GM18867 (cell line): Measurements from ENCODE around the gene MS4A10.

Source experiments
- ATAC-seq: cut with Tn5 transposase; IDR thresholded peaks from one replicate; pipeline ENCODE4 v1.9.1; 2021; ENCODE audit warnings: mild to moderate bottlenecking, moderate library complexity; ENCODE audit not compliant: unreplicated experiment

The MS4A10 gene

DNA sequence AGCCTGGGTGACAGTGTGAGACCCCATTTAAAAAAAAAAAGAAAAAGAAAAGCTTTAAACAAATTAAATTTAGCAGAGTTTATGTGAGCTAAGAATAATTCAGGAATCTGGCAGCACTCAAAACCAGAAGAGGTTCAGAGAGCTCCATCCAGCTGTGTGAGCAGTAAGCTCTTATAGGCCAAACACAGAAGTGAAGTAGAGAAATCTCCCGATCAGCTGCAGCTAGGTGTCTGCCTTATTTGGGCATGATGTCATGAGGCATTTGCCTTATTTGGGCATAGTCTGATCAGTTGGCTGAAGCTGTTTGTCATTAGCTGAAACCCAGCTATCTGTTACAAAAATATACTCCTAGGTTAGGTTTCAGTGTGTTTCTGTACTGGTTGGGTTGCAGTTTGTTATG, 20.3 kb upstream of the MS4A10 start:
- peak; percentile 44 for ATAC-seq

DNA sequence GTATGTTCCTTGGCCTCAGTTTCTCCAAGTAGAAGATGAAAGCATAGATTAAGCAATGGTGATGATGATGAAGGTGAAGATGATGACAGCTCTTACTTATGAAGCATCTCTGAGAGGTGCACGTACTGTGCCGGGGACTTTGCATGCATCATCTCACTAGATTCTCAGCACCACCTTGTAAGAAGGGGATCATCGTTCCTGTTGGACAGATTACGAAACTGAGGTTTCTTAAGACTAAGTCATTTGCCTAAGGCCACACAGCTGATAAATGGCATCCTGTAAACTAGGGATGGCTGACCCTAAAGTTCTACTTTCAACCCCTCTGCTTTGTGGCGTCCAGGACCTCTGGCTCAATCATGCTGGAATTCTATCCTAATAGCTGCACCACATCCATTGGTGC, 19.8 kb upstream of the MS4A10 start:
- ATAC-seq: no peak

DNA sequence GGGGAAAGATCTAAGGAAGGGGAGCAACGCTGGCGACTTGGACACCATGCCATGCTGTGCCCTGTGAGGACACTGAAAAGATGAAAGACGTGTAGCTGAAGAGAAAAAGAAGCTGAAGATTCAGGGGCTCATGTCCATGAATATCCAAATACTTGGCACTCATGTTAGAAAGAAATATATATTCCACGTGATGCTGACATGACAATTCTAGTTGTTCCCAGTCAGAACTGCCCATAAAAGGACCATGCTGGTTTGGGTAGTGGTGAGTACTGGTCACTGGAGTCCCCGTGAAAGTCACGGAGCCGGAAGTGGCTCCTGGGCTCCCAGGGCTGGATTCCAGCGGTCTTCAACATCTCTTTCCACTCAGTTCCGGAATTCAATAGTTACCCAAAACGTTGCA, 18.6 kb upstream of the MS4A10 start:
- ATAC-seq: no peak

DNA sequence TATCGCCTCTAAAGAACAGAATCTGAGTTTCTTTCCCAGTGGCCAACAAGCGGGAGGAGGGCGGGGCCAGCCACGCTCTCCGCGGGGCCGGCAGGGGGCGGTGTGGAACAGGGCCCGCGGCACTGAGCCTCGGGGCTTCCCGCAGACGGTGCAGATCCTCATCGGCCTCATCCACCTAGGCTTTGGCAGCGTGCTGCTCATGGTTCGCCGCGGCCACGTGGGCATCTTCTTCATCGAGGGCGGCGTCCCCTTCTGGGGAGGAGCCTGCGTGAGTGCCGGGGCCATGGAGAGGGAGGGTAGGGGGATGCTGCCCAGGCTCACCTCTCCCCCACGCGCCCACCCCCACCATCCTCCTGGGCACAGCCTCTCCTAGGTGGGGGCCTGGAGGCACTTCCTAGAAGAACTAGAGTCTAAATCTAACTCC, 17.7 kb upstream of the MS4A10 start:
- ATAC-seq: no peak

DNA sequence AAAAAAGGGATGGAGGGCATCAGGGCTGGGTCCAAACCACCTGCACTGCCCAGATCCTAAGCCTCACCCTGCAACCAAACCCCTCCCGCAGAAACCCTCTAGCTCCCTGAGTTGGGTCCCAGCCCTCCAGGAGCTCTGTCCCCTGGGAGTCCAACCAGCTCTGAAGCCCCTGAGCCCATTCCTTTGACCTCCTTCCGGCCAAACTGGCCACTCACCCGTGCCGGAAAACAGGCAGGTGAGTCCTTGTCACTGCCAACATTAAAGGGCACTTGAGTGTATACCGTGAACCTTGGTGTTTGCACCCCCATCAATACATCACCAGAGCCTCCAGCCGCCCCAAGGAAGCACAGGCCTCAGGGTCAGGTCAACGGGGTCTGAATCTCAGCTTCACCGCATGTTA, 16.9 kb upstream of the MS4A10 start:
- ATAC-seq: no peak

DNA sequence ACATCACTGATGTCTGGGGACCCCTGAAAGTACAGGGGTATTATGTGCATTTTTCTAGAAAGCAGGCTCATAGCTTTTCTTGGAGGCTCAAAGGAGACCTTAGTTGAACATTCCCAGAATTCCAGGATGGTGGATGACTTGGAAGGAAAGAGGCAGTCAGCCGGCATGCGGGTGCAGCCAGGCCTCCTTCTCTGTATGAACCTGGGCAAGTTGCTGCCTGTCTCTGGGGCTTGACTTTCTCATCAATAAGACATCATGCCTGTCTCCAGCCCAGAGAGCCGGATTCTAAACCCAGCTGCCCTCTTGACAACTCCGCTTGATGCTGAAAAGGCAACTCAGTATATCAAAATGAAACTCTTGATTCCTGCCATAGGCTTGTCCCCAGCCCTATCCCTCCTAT, 15.9 kb upstream of the MS4A10 start:
- no peak for ATAC-seq

DNA sequence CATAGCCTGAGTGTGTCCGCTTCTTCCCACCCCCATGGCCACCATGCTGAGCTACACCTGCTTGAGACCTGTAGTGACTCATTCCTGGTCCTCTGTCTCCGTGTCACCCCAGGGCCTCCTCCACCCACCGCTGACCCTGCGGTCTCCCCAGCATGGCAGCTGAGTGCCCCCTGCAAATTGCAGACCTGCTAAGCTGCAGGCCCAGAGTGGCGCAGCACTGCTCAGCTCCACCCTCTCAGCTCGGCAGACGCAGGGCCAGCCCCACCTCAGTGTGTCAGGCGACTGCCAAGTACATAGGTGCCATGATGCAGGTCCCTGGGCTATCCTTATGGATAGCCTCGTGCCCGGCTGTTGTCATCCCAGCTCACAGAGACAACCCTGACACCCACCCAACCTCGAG, 15.3 kb upstream of the MS4A10 start:
- ATAC-seq: no peak

DNA sequence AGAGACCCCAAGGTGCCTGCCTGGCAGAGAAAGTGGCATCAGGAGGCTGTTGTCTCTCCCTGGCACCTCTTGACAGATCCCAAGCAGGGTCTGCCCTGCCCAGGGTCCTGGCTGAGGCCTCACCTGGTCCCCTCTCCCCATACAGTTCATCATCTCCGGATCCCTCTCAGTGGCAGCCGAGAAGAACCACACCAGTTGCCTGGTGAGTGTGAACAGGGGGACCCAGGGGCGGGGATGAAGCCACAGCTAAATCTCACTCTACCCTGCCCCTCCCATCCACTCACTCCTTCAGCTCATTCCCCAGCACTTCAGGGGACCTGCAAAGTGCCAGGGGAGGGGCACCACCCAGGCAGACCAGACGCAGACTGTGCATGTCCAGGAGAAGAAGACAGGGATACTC, 14.0 kb upstream of the MS4A10 start:
- no peak for ATAC-seq

DNA sequence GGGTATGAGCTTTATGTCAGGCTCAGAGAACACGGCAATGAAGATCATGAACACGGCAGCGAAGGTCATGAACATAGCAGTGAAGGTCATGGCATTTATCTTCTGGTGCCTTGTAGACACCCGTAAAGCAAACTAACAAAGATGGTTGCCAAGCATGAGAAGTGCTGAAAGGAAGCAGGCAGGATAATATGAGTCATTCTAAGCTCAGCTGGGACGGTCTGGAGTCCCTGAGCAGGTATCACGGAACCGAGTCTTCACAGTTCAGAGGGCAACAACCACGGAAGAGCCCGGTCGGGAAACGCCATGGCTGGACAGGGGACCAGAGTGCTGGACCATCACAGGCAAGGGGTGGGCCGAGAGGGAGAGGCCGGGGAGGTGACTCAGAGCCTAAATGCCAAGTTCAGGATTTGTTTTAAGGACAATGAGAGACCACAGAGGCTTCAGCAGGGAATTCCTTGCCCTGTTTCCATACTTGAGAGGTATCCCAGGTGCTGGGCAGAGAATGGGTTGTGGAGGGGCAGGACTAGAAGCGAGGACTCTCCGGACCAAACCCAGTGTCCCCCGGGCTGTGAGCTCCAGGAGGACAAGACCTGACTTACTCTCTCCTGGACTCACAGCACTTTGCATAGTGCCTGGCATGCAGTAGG, 13.1 kb upstream of the MS4A10 start:
- ATAC-seq: no peak

DNA sequence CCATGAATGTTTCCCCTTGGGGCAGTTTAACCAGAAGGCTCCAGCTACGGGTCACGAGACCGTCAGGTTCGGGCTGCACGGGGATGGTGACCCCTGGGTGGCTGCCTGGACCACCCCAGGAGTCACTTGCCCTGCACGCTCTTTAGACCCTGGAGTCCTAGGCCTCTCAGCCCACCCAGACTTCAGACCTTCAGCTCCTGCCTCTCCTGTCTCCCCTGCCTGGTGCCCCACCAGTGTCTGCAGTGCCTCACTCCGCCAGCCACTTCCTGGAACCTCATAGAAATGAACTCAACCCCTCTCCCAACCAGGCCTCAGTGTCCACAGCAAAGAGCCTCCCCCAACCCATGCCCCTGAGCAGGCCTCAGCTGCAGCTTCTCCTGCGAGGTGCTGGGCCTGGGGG, 12.5 kb upstream of the MS4A10 start:
- no peak for ATAC-seq

DNA sequence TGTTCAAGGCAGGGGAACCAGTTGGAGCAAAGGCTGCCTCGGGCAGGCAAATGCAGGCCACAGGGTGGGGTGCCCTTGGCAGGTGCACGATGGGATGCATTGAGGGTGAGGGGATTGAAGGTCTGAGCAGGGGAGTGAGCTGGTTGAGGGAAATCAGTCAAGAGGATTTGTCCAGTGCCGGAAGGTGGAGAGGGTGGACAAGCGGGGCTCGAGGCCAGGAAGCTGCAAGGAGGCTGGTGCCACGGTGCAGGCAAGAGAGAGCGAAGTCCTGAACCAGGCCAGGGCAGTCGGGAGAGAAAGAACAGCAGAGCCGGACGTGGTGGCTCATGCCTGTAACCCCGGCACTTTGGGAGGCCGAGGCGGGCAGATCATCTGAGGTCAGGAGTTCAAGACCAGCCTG, 10.4 kb upstream of the MS4A10 start:
- no peak for ATAC-seq

DNA sequence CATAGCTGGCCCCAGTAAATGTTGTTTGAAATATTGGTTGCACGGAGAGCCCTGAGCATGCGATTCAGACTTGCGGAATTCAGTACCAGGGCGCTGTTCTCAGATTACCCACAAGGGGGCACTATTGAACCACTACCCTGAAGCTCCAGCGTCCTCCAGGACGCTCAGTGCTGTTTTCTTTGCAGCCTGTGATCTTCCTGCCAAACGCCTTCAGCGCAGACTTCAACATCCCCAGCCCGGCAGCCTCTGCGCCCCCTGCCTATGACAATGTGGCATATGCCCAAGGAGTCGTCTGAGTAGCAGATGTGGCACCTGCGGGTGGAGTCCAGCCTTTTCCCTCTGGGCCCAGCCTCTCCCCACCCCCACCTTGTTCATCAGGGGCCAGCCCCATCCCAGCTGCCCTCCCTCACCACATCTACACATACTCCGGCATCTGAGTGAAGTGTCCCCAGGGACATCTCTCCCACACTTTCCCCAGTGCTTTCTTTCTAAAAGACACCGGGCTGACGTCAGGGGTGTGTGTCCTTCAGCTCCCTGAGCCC, 9.6 kb upstream of the MS4A10 start:
- peak; percentile 73 for ATAC-seq

DNA sequence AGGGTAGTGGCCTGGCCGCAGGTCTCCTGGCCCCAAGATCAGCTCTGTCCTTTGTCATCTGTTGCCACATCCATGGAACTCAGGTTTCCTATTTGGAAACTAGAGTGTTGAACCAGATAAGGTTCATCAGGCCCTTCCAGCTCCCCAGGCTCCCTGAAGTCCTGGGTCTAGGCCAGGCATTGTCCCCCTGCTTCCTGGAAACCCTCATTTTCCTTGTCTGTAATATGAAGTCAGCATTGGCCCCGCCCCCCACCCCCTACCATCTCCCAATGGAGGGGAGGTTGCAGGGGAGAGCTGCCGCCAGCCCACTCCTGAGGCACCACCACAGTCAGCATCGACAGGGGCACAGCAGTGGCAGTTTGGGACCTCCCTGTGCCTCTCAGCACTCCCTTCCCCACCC, 9.0 kb upstream of the MS4A10 start:
- ATAC-seq: no peak

DNA sequence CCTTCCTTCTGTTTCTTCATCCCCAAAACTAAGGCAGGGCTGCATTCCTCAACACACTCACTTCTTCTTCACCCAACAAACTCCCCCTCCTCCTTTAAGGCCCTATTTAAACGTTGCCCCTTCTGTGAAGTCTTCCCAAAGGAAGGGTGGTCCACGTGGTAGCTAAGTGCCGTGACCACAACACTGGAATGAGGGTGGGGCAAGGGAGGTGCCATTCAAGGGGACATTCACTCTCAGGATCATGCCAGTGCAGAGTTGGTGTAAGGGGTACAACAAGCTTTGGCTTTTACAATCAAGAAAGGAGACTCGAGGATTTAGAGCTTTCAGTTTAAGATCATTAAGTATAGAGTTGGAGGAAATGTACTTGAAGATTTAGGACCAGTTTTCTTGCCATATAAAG, 8.0 kb upstream of the MS4A10 start:
- no peak for ATAC-seq

DNA sequence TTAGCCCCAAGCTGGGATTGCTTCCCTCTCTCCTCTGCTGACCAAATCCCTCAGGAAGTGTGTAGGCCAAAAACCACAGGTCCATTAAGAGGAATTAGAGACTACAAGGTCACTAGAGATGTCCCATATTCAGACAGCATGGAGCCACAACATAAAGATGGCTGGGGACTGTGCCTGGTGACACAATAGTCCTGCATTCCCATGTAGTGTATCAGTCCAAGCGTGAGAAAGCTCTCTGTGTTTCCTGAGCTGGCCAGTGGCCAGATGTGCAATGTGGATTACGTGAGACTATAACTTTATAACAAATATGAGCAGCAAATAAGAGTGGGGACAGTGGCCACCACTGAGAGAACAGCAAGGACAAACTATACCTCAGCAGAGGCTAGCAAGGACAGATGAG, 7.6 kb upstream of the MS4A10 start:
- no peak for ATAC-seq

DNA sequence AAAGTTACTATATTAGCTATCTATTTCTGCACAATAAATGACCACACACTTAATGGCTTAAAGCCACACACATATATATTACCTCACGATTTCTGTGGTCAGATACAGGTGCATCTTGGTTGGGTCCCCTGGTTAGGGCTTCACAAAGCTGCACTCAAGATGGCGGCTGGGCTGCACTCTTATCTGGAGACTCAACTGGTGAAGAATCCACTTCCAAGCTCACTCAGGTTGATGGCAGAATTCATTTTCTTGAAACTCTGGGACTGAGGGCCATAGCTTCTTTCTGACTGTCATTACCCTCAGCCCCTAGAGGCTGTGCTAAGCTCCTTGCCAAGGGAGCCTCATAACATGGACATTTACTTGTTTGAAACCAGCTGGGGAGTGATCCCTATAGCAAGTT, 5.1 kb upstream of the MS4A10 start:
- ATAC-seq: no peak

DNA sequence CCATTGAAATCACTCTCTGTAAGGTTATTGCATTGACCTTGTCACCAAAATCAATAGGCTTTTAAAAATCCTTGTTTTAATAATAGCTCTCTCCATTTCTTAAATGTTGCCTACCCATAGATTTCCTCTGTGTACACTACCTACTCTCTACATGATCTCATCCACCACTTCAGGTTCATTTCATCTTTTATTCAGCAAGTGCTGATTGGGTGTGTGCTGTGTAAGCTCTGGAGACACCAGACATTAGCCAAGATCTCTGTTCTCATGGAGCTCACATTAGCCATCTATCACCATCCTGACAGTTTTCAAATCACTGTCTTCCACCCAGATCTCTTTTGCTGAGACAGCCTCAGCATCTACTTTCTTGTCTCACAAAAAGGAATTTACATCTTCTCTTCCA, 4.4 kb upstream of the MS4A10 start:
- no peak for ATAC-seq

DNA sequence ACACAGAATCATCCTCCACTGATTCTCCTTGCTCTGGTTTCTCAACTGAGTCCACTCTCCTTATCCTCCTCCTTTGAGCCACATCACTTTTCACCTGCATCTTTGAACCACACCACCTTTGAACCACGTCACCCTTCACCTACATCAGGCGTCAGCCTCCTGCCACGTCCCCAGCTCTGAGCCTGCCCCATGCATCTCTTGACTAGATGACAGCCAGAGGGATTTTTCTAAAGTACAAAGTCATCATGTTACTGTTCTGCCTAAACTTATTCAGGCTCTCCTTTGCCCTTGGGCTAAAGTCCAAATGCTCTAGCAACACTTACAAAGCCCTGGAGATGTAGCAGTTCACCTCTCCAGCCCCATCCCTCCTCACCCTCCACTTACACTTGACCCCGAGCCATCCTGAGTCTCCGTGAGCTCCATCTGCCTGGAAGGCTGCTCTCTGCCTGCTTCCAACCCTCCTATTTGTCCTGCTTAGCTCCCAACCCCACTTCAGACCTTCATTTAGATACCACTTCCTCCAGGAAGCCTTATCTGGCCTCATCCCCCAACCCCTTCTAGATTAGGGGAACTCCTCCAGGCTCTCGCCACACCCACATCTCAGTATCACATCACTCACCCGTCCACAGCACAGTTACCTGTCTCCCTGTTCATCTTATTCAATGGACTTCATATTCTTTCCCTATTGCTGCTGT, 3.7 kb upstream of the MS4A10 start:
- no peak for ATAC-seq

DNA sequence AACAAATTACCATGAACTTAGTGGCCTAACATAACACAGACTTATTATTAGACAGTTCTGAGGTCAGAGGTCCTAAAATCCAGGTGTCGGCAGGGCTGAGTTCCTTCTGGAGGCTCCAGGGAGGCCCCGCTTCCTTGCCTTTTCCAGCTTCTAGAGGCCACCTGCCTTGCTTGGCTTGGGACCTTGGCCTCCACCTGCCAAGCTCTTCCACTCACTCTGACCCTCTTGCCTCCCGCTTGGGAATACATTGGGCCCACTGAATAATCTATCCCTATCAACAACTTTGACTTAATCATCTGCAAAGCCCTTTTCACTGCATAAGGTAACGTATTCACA, 3.2 kb upstream of the MS4A10 start:
- no peak for ATAC-seq

DNA sequence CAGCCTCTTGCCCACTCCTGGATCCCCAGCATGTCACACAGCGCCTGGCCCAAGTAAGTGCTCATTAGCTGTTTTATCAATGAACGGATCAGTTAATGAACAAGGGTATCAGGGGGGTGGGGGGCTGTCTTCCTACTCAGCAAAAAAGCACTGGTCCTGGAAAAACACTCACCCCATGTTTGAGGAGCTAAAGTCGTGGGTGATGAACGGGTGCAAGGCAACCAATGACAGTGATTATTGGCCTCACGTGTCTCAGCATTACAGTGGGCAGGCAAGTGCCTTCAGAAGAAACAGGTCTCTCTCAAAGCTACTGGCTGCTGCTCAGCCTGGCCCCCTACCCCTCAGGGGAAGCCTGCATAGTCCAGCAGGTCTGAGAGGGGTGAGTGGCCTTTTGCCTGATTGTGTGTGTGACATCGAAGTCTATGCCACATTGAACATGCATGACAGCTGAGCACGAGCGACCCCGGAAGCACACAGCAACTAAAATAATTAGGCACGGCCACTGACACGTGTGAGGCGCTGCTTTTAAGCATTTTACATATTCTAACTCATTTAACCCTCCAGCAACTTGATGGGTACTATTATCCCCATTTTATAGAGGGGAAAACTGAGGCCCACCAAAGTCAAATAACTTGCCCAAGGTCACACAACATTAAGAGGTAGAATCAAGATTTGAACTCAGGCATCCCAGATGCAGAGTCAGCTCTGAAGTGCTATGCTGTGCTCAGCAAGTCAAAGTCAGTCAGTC, 2.6 kb upstream of the MS4A10 start:
- ATAC-seq: no peak

DNA sequence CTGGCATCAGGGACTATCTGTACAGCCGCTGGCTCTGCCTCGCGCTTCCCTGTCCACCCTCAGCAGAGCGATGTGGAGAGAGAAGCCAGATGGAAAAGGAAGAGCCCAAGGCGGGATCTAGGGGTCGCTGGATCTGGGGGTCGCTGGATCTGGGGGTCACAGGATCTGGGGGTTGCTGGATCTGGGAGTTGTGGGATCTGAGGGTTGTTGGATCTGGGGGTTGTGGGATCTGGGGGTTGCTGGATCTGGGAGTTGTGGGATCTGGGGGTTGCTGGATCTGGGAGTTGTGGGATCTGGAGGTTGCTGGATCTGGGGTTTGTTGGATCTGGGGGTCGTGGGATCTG, 2.0 kb upstream of the MS4A10 start:
- ATAC-seq: no peak

DNA sequence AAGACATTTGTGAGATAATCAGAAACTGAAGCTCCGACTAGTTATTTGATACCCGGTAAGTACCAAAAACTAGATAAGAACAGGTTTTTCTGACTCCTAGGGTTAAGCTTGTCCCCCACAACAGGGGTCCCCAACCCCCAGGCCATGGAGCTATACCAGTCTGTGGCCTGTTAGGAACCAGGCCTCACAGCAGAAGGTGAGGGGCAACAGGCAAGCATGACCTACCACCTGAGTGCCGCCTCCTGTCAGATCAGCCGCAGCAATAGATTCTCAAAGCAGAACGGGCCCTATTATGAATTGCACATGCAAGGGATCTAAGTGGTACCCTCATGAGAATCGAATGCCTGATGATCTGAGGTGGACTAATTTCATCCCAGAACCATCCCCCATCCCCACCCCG, 1.2 kb upstream of the MS4A10 start:
- no peak for ATAC-seq
